Neural progenitor cell (in vitro differentiated cells): ENCODE results near the gene FAM120A.

ENCODE experiments used
- EZH2 ChIP-seq: fragments of 200-600 bp; sonication (generic); IDR thresholded peaks from 2 replicates; pipeline ENCODE4 v1.6.1; 2017; ENCODE audit warnings: antibody characterized with exemption, mild to moderate bottlenecking, moderate library complexity
- EZH2phosphoT487 ChIP-seq: fragments of 200-600 bp; sonication (generic); IDR thresholded peaks from 2 replicates; pipeline ENCODE4 v1.6.1; 2017; ENCODE audit warnings: antibody characterized with exemption
- TF ChIP-seq, protein P1 (sequence below): fragments of 200-600 bp; sonication (generic); IDR thresholded peaks from 2 replicates; pipeline ENCODE4 v1.5.1; 2017; ENCODE audit warnings: antibody characterized with exemption, mild to moderate bottlenecking

DNA sequence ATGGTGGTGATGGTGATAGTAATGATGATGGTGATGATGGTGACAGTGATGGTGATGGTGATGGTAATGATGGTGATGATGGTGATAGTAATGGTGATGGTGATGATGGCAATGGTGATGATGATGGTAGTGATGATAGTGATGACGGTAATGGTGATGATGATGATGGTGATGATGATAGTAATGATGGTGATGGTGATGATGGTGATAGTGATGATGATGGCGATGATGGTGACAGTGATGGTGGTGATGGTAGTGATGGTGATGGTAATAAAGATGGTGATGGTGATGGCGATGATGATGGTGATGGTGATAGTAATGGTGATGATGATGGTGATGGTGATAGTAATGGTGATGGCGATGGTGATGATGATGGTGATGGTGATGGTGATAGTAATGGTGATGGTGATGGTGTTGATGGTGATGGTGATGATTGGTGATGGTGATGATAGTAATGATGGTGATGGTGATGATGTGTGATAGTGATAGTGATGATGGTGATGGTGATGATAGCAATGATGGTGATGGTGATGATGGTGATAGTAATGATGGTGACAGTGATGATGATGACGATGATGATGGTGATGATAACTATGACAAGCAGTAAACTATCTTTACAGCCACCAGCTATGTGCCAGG, 163.5 kb downstream of the FAM120A start:
- TF ChIP-seq EZH2phosphoT487 (no peak), EZH2 (no peak)
- TF ChIP-seq, protein P1, sequence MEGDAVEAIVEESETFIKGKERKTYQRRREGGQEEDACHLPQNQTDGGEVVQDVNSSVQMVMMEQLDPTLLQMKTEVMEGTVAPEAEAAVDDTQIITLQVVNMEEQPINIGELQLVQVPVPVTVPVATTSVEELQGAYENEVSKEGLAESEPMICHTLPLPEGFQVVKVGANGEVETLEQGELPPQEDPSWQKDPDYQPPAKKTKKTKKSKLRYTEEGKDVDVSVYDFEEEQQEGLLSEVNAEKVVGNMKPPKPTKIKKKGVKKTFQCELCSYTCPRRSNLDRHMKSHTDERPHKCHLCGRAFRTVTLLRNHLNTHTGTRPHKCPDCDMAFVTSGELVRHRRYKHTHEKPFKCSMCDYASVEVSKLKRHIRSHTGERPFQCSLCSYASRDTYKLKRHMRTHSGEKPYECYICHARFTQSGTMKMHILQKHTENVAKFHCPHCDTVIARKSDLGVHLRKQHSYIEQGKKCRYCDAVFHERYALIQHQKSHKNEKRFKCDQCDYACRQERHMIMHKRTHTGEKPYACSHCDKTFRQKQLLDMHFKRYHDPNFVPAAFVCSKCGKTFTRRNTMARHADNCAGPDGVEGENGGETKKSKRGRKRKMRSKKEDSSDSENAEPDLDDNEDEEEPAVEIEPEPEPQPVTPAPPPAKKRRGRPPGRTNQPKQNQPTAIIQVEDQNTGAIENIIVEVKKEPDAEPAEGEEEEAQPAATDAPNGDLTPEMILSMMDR, result no peak
